T-helper 9 cell (primary cell): ENCODE measurements around the gene DSCAM.

ENCODE experiments used
- DNase-seq: peaks from one replicate; pipeline ENCODE4 v3.0.0-alpha.2; 2020

The DSCAM gene

DNA sequence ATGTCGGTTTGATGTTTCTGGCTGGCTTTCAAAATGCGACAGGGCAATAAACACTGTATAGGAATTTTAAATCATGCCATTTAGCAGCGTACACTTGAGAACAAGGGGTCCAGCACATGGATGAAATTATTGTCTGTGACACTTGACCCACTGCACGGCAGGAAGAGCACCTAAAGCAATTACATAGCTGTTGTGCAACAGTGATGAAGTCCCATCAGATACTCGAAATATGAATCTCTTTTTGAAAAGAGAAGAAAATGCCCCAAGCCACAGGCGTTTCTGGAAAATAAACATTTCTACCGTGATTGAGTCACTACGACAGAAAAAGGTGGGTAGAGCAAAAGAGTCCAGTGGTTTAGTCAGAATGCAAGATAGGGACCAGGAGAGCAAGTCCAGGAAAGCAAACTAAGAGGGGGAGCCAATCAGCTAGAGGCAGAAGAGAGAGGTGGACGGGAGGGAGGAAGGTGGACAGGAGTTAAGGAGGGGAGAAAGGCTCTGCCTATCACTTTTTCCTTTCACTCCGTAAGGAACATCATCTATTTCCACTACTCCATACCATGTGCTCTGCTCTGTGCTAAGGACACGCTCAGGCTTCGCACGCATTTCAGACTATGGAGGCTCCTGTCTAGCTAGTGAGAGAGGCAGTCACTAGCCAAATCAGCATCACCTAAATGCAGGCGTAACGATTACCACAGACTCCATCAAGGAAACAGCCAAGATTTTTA is 6.4 kb downstream of the DSCAM start:
- no peak for DNase-seq

- DNase-seq = no peak
Observed at GRCh38 chr21:40839521-40839920, 7.4 kb downstream of the DSCAM start.

- no peak for DNase-seq
Observed at GRCh38 chr21:40837456-40837855, 9.5 kb downstream of the DSCAM start.

DNA sequence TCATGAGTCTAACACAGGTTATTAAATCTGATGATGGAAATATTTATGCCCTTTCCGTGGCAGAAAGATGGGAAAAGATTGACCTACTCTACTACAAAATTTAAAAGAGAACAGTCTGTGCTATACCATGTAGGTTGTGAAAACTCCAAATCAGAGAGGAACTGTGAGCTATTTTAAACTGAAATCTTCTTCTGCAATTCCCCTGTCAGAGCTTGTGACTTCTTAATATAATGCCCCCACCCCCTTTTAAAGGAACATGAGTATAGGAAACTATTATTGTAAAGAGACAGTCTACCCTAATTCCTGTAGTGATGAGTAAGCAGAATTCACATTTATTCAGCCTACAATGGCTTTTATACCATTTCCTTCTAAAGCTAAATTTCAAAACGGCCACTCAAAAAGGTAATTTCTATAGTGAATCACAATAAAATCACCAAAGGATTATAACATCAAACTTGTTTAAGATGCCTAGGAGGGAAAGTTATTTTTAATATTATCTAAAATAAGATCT is 11.7 kb downstream of the DSCAM start:
- DNase-seq = no peak

DNA sequence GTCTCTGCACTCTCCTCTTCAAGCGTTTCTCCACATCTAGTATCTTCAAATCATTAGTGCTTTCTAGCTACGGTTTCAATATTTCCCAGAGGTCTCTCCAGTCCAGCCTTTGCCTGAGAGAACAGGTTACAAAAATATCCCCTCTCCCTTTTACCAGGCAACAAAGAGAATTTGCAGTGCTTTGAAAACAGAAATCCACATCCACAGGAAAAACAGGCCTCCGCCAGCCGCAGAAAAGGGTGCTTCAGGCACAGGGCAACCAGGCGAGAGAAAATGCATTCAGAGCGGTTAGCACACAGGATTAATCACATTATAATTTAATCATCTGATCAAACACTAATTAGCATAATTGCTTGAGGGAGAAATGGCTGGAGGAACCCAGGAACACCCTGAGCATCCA is 13.8 kb downstream of the DSCAM start:
- DNase-seq = no peak

GRCh38 chr21:40832316-40832715 is 14.6 kb downstream of the DSCAM start:
- no peak for DNase-seq

GRCh38 chr21:40830836-40831235 is 16.1 kb downstream of the DSCAM start:
- no peak for DNase-seq

DNA sequence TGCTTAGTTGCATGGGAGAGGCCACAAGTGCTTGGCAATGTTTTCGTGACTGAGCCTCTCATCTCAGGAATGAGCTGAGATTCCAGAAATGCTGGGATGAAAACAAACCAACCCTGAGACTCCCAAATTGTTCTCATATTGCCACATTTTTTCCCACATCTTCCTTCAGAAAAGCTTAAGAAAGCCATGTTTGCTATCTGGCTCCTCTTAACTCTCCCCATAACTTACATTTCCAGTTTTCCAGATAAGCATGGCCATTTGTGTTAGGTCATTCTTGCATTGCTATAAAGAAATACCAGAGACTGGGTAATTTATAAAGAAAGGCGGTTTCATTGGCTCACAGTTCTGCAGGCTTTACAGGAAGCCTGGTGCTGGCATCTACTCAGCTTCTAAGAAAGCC is 17.2 kb downstream of the DSCAM start:
- DNase-seq = no peak

DNA sequence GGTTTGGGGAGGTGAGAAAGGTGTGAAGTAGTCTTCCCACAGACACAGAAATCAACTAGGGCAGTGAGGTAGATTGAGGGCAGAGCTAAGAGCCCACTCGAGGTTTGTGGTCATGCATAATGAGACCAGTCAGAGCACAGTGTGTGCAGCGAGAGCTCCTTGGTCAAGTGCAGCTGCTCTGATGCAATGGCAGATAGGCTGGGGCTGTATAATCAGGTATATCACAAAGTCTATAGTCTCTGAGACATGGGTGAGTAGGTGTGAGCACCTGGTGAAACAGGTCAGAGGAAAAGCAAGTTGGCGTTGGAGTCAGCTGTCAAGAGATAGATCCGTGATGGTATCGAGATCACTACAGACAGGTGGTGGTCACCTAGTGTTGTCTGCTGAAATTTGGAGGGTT is 17.6 kb downstream of the DSCAM start:
- DNase-seq = no peak

- DNase-seq = no peak
Observed at GRCh38 chr21:40827509-40827908, 19.4 kb downstream of the DSCAM start.

- DNase-seq = no peak
Observed at GRCh38 chr21:40819071-40819900, 27.7 kb downstream of the DSCAM start.

GRCh38 chr21:40813918-40814317 is 33.0 kb downstream of the DSCAM start:
- no peak for DNase-seq

- DNase-seq = no peak
Observed at GRCh38 chr21:40809673-40810197, 37.2 kb downstream of the DSCAM start.

DNA sequence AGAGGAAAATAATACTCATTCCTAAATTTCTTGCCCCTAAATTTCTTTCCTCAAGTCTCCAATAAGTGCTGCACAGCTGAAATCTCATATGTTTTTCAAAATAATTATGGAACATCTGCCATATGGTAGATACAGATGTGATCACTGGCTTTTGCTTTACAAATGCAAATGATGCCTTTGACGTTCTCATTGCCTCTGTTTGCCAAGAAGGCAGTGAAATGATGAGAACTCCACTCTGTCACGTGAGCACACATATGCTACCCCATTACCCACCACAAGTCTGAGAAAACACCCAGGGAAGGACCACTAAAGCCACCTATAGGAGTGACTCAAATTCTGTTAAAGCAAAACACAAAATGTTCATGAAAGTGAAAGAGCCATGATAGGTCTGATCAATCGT is 43.9 kb downstream of the DSCAM start:
- DNase-seq = no peak

DNA sequence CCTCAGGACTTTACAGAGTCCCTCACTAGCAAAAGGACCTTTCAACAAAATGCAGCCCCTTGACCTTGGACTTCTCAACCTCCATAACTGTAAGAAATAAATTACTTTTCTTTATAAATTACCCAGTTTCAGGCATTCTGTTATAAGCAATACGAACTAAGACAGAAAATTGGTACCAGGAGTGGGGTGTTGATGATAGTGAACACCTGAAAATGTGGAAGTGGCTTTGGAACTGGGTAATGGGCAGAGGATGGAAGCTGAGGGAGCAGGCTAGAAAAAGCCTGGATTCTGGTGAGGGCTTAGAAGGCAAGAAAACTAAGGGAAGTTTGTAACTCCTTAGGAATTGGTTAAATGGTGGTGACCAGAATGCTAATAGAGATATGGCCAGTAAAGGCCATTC is 46.8 kb downstream of the DSCAM start:
- no peak for DNase-seq

DNA sequence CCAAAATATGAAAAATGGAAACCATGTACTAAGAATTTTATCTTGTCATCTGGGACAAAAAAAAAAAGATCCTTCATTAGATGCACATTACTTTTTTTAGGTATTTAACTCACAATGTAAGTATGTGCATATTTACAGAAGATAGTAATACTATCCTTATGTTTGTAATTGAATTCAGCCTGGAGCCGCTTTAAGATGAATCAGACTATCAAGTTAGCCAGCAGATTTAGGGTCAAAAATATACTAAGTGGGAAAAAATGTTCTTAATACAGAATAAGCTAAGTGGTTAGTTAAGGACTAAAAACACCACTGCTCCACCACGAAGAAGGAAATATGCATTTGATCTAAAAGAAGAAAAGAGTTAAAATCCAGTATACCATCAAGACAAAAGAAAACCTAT is 49.1 kb downstream of the DSCAM start:
- DNase-seq = no peak

GRCh38 chr21:40797410-40797809 is 49.5 kb downstream of the DSCAM start:
- no peak for DNase-seq

DNA sequence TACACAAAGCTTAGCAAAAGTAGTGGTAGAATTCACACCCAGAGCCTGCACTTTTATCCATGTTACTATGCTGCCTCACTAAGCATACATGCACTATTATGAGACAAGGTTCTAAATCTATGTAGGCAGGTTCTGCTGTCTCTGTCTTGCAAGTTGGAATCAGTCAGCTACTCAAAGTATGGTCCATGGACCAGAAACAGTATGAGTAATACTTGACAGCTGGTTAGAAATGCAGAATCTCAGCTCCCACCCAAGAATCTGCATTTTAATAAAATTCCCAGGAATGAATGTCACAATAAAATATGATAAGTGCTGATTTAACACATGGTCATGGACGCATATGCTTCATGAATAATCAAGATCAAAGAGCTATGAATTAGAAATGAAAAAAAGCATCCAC is 50.5 kb downstream of the DSCAM start:
- no peak for DNase-seq

DNA sequence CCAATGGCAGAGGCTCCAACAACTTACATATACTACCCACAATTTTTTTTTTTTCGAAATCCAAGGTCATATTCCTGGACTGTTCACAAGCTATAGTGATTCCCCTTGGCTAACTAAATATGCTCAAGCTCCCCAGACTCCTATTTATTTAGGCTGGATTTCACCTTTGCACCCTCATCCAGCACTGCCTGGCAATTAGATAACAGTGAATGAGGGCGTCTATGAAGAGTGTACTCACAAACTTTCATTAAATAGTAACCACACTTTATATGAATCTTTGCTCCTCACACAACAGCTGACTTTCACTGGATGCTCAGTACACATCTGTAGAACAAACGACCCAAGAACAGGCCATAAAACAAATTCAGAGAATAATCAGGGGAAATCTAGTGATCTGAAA is 51.6 kb downstream of the DSCAM start:
- no peak for DNase-seq

DNA sequence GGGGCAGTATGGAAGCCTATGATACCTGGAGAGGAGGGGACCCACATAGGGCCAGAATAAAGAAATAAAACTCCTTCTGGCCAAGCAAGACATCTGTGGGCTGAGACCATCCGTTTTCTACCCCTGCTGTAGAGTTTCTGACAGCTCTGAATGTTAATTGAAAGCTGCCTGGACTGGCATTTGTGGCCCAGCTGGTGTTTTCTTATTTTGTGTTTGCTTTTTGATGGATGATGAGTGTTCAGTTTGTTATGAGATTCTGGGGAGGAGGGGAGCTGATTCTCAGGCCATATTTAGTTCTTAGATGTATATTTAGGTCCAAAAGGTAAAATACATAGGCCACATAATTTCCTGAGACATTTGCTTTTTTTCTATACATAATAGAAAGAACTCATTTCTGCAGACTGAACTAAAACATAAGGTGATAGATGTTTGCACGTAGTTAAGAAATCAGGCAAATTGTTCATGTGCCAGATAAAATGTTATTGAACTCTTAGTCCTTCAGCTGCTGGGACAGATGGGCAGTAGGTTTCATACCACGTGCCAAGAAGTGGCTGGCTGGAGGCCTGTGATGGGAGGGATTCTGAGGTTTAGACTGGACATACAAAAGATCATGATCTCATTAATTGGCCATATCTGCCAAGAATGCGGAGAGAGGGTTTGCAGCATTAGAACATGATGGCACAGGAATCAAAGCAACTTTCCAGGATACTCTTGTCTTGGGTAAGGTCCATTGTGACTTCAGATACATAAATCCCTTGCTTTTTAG is 54.1 kb downstream of the DSCAM start:
- DNase-seq = no peak

- DNase-seq = no peak
Observed at GRCh38 chr21:40788635-40789034, 58.3 kb downstream of the DSCAM start.

- DNase-seq = no peak
Observed at GRCh38 chr21:40783404-40783803, 63.6 kb downstream of the DSCAM start.

GRCh38 chr21:40770435-40771055 is 76.4 kb downstream of the DSCAM start:
- DNase-seq = no peak
